Neuronal stem cell (in vitro differentiated cells): ENCODE results near the gene EML4.

Experiments used
- DNase-seq: peaks from one replicate; pipeline ENCODE4 v3.0.0-alpha.2; 2013; ENCODE audit warnings: low spot score
- H2AFZ ChIP-seq: one replicate; pipeline ENCODE4 v1.6.1; 2013; ENCODE audit warnings: mild to moderate bottlenecking, low read length, inconsistent platforms
- H2AK5ac ChIP-seq: 2 replicates; pipeline ENCODE4 v1.6.1; 2013; ENCODE audit warnings: low read depth, mild to moderate bottlenecking, inconsistent platforms, low read length, moderate library complexity, mixed read lengths
- H2BK120ac ChIP-seq: 2 replicates; pipeline ENCODE4 v1.6.1; 2013; ENCODE audit warnings: low read depth, mild to moderate bottlenecking, inconsistent platforms, low read length, moderate library complexity, mixed read lengths
- H2BK12ac ChIP-seq: one replicate; pipeline ENCODE4 v1.6.1; 2013; ENCODE audit warnings: low read length, inconsistent platforms
- H2BK15ac ChIP-seq: 2 replicates; pipeline ENCODE4 v1.6.1; 2013; ENCODE audit warnings: mild to moderate bottlenecking, low read length, inconsistent platforms, mixed read lengths
- H2BK5ac ChIP-seq: one replicate; pipeline ENCODE4 v1.6.1; 2013; ENCODE audit warnings: inconsistent platforms, mild to moderate bottlenecking, low read length, moderate library complexity
- H3K14ac ChIP-seq: one replicate; pipeline ENCODE4 v1.6.1; 2013; ENCODE audit warnings: low read length, inconsistent platforms
- H3K18ac ChIP-seq: 2 replicates; pipeline ENCODE4 v1.6.1; 2013; ENCODE audit warnings: low read length, inconsistent platforms
- H3K23ac ChIP-seq: 2 replicates; pipeline ENCODE4 v1.6.1; 2013; ENCODE audit warnings: low read depth, mild to moderate bottlenecking, mixed read lengths, low read length, inconsistent platforms; ENCODE audit not compliant: poor library complexity
- H3K27ac ChIP-seq: replicated peaks from 3 replicates; pipeline ENCODE4 v1.5.1; 2013; ENCODE audit warnings: low read length, inconsistent platforms
- H3K27me3 ChIP-seq, 3 experiments: 2 replicates each; pipeline ENCODE4 v1.6.1; 2013; ENCODE audit warnings: low read length in 3 of 3, mild to moderate bottlenecking in 2 of 3, inconsistent platforms in 1 of 3, low read depth in 1 of 3, mixed read lengths in 1 of 3, moderate library complexity in 1 of 3; ENCODE audit not compliant: control insufficient read depth in 3 of 3, insufficient read depth in 3 of 3
- H3K36me3 ChIP-seq, 2 donors: replicated peaks in 1 of 2; 2 replicates each; pipeline ENCODE4 v1.6.1; 2013; ENCODE audit warnings: low read length in 2 of 2; ENCODE audit not compliant: control insufficient read depth in 2 of 2, insufficient read depth in 2 of 2
- H3K4ac ChIP-seq: 2 replicates; pipeline ENCODE4 v1.6.1; 2013; ENCODE audit warnings: inconsistent platforms, mild to moderate bottlenecking, low read length, moderate library complexity
- H3K4me1 ChIP-seq, 2 donors: 1 replicate in 1 of 2; 2 replicates in 1 of 2; pipeline ENCODE4 v1.6.1; 2013; ENCODE audit warnings: low read length in 2 of 2, low read depth in 1 of 2; ENCODE audit not compliant: control insufficient read depth in 2 of 2, insufficient read depth in 1 of 2
- H3K4me2 ChIP-seq: one replicate; pipeline ENCODE4 v1.6.1; 2013; ENCODE audit warnings: mild to moderate bottlenecking, low read length, inconsistent platforms; ENCODE audit not compliant: insufficient read depth, poor library complexity, severe bottlenecking
- H3K4me3 ChIP-seq, 2 donors: 2 replicates each; pipeline ENCODE4 v1.5.1; 2013; ENCODE audit warnings: low read length in 2 of 2, mild to moderate bottlenecking in 2 of 2, inconsistent platforms in 1 of 2, moderate library complexity in 1 of 2
- H3K79me1 ChIP-seq: one replicate; pipeline ENCODE4 v1.6.1; 2013; ENCODE audit warnings: low read depth, mild to moderate bottlenecking, inconsistent platforms, low read length, moderate library complexity
- H3K9ac ChIP-seq: one replicate; pipeline ENCODE4 v1.6.1; 2013; ENCODE audit warnings: mild to moderate bottlenecking, low read depth, low read length, inconsistent platforms; ENCODE audit not compliant: poor library complexity
- H3K9me3 ChIP-seq, 2 donors: replicated peaks in 1 of 2; 2 replicates each; pipeline versions ENCODE3 to v1.6.1; 2013; ENCODE audit warnings: low read length in 2 of 2, mild to moderate bottlenecking in 2 of 2, inconsistent platforms in 1 of 2, low read depth in 1 of 2, mixed read lengths in 1 of 2, moderate library complexity in 1 of 2; ENCODE audit not compliant: control insufficient read depth in 2 of 2, insufficient read depth in 1 of 2
- H4K8ac ChIP-seq: one replicate; pipeline ENCODE4 v1.6.1; 2013; ENCODE audit warnings: low read depth, mild to moderate bottlenecking, inconsistent platforms, low read length, moderate library complexity
- H4K91ac ChIP-seq: one replicate; pipeline ENCODE4 v1.6.1; 2013; ENCODE audit warnings: low read length, low read depth, mild to moderate bottlenecking, inconsistent platforms; ENCODE audit not compliant: poor library complexity
- WGBS, 2 donors: extraction: QIAGEN DNeasy Blood & Tissue Kit; methylation state at CpG; one replicate each; pipeline ENCODE4 v1.1.7; 2013; ENCODE audit warnings: missing lambda C conversion rate in 2 of 2, mixed read lengths in 1 of 2; ENCODE audit not compliant: insufficient read length in 2 of 2, insufficient replicate concordance in 1 of 2; ENCODE audit errors: extremely low coverage in 2 of 2; 5-methylcytosine and 5-hydroxymethylcytosine counted together

The EML4 gene

GRCh38 chr2:42310007-42310515, 140.9 kb downstream of the EML4 start:
- no peak overlapping the region for H3K27ac ChIP-seq
- no CpG with 5 or more reads among the region's 1 CpG for WGBS, 2 donors
- no peak overlapping the region for H3K9ac ChIP-seq

GRCh38 chr2:42312106-42312505, 143.0 kb downstream of the EML4 start:
- Histone ChIP-seq H2BK12ac (no peak overlapping the region), H2AFZ (no peak overlapping the region)
- no CpG with 5 or more reads among the region's 4 CpGs for WGBS, 2 donors

More at GRCh38 chr2:42310007-42310515, 140.9 kb downstream of the EML4 start:
- H3K27me3 ChIP-seq: no peaks in the 10 kb centered on the region
- H4K8ac ChIP-seq: no peak overlapping the region
- no peak overlapping the region for H3K4ac ChIP-seq
- no peak overlapping the region for H3K4me3 ChIP-seq
- no peak overlapping the region for H2BK120ac ChIP-seq
- H2BK15ac ChIP-seq: no peak overlapping the region
- H3K4me1 ChIP-seq: no peaks in the 10 kb centered on the region
- H2BK5ac ChIP-seq: no peak overlapping the region
- no peak overlapping the region for H3K4me2 ChIP-seq
- no peak for DNase-seq
- no peak overlapping the region for H3K18ac ChIP-seq
- H3K14ac ChIP-seq: no peak overlapping the region
- no peaks in the 10 kb centered on the region for H3K79me1 ChIP-seq
- H2AK5ac ChIP-seq: no peak overlapping the region
- H4K91ac ChIP-seq: no peak overlapping the region
- H3K9me3 ChIP-seq: no peaks in the 10 kb centered on the region
- no peak overlapping the region for H3K23ac ChIP-seq
- no peak overlapping the region for H2BK12ac ChIP-seq
- H3K36me3 ChIP-seq: peaks cover 0 to 48% of the 10 kb centered on the region in 2 donors
- no peak overlapping the region for H2AFZ ChIP-seq

GRCh38 chr2:42314892-42315468, 145.8 kb downstream of the EML4 start:
- no peak overlapping the region for H3K9ac ChIP-seq
- no peaks in the 10 kb centered on the region for H3K27me3 ChIP-seq
- no peak overlapping the region for H3K4me3 ChIP-seq
- DNase-seq: no peak
- no peak overlapping the region for H2BK15ac ChIP-seq
- WGBS, 2 donors: no CpG with 5 or more reads among the region's 3 CpGs
- peaks cover 6 to 62% of the 10 kb centered on the region in 2 donors for H3K36me3 ChIP-seq
- no peak overlapping the region for H3K14ac ChIP-seq
- no peaks in the 10 kb centered on the region for H3K4me1 ChIP-seq
- no peak overlapping the region for H3K4me2 ChIP-seq
- H3K23ac ChIP-seq: no peak overlapping the region
- H4K8ac ChIP-seq: no peak overlapping the region
- no peak overlapping the region for H3K27ac ChIP-seq
- no peak overlapping the region for H2AFZ ChIP-seq
- no peaks in the 10 kb centered on the region for H3K79me1 ChIP-seq
- no peak overlapping the region for H2BK120ac ChIP-seq
- H2AK5ac ChIP-seq: no peak overlapping the region
- no peak overlapping the region for H3K4ac ChIP-seq
- no peak overlapping the region for H4K91ac ChIP-seq
- H3K18ac ChIP-seq: no peak overlapping the region
- no peaks in the 10 kb centered on the region for H3K9me3 ChIP-seq
- H2BK5ac ChIP-seq: no peak overlapping the region
- H2BK12ac ChIP-seq: no peak overlapping the region

More at GRCh38 chr2:42312106-42312505, 143.0 kb downstream of the EML4 start:
- no peak for DNase-seq
- no peaks in the 10 kb centered on the region for H3K27me3 ChIP-seq
- no peak overlapping the region for H2BK5ac ChIP-seq
- no peak overlapping the region for H4K8ac ChIP-seq
- no peak overlapping the region for H4K91ac ChIP-seq
- H2BK120ac ChIP-seq: no peak overlapping the region
- no peak overlapping the region for H3K4me2 ChIP-seq
- no peak overlapping the region for H3K9ac ChIP-seq
- H2AK5ac ChIP-seq: no peak overlapping the region
- H2BK15ac ChIP-seq: no peak overlapping the region
- H3K4me3 ChIP-seq: no peak overlapping the region
- H3K9me3 ChIP-seq: no peaks in the 10 kb centered on the region
- H3K79me1 ChIP-seq: no peaks in the 10 kb centered on the region
- H3K4ac ChIP-seq: no peak overlapping the region
- no peak overlapping the region for H3K27ac ChIP-seq
- no peaks in the 10 kb centered on the region for H3K4me1 ChIP-seq
- peaks cover 3 to 49% of the 10 kb centered on the region in 2 donors for H3K36me3 ChIP-seq
- H3K14ac ChIP-seq: no peak overlapping the region
- H3K18ac ChIP-seq: no peak overlapping the region
- no peak overlapping the region for H3K23ac ChIP-seq

- H3K4me2 ChIP-seq: no peak overlapping the region
- DNase-seq: no peak
- H4K91ac ChIP-seq: no peak overlapping the region
- H2BK15ac ChIP-seq: no peak overlapping the region
- no peak overlapping the region for H2AFZ ChIP-seq
- no peak overlapping the region for H3K4ac ChIP-seq
- no peaks in the 10 kb centered on the region for H3K9me3 ChIP-seq
- no peak overlapping the region for H2BK12ac ChIP-seq
- H3K79me1 ChIP-seq: no peaks in the 10 kb centered on the region
- H3K4me1 ChIP-seq: no peaks in the 10 kb centered on the region
- H2AK5ac ChIP-seq: no peak overlapping the region
- H3K27me3 ChIP-seq: no peaks in the 10 kb centered on the region
- no peak overlapping the region for H3K27ac ChIP-seq
- H2BK120ac ChIP-seq: no peak overlapping the region
- H3K23ac ChIP-seq: no peak overlapping the region
- WGBS, 2 donors: no CpG with 5 or more reads among the region's 6 CpGs
- no peak overlapping the region for H3K4me3 ChIP-seq
- no peak overlapping the region for H3K14ac ChIP-seq
- no peak overlapping the region for H3K18ac ChIP-seq
- peaks cover 7 to 72% of the 10 kb centered on the region in 2 donors for H3K36me3 ChIP-seq
- no peak overlapping the region for H2BK5ac ChIP-seq
- no peak overlapping the region for H4K8ac ChIP-seq
- H3K9ac ChIP-seq: no peak overlapping the region
These were observed 146.8 kb downstream of the EML4 start for GRCh38 chr2:42315844-42316470.
